ENCODE results near the gene L3MBTL4. TPM values are rescaled to one million over a fixed set of nuclear protein-coding genes. Genes with fewer than 3 reads are reported as not detected.

Gene L3MBTL4
- polyA plus RNA-seq, 1 of the 3 experiments (the other 2 are of a cell fraction) = 0.02 TPM

GRCh38 chr18:6289843-6290242 lies 124.9 kb downstream of the L3MBTL4 start:
- CTCF ChIA-PET = no interaction called here

More at GRCh38 chr18:6289843-6290242, 124.9 kb downstream of the L3MBTL4 start:
- no peaks in the 10 kb centered on the region for H3K9me3 ChIP-seq
- no peak overlapping the region for H3K27ac ChIP-seq (ENCODE audit: low read depth in 2 of 2, low read length in 1 of 2)
- H3K27me3 ChIP-seq (ENCODE audit: insufficient read depth) = no peaks in the 10 kb centered on the region
- no peaks in the 10 kb centered on the region for H3K4me1 ChIP-seq (ENCODE audit: control insufficient read depth in 1 of 2, insufficient read depth in 2 of 2, low read depth in 1 of 2, low read length in 1 of 2)
- no peak for DNase-seq
- H3K79me2 ChIP-seq (ENCODE audit: insufficient read depth) = no peaks in the 10 kb centered on the region
- H2AFZ ChIP-seq (ENCODE audit: low read depth) = no peak overlapping the region
- WGBS (ENCODE audit: low lambda C conversion rate) = 35% methylated on average over 4 of the region's 4 CpGs
- H3K4me2 ChIP-seq = no peak overlapping the region
- POLR2A ChIA-PET = no interaction called here
- no peaks in the 10 kb centered on the region for H3K9me2 ChIP-seq
- H3K4me3 ChIP-seq (ENCODE audit: low read depth in 2 of 2, low read length in 1 of 2) = no peak overlapping the region
- no peaks in the 10 kb centered on the region for H3F3A ChIP-seq (replicated peaks; ENCODE audit: insufficient read depth)
- TF ChIP-seq REST (IDR thresholded peaks at IDR 0.05; ENCODE audit: low read depth, low read length) = no peak
- no peak for TF ChIP-seq TAF1 (IDR thresholded peaks at IDR 0.05; ENCODE audit: borderline replicate concordance, low read depth, low read length)
- TF ChIP-seq ELF1 (IDR thresholded peaks at IDR 0.05) = no peak
- no peak for TF ChIP-seq GATA2 (CRISPR knock-in tag; IDR thresholded peaks at IDR 0.05)
- no peak for TF ChIP-seq SIN3A (IDR thresholded peaks at IDR 0.05; ENCODE audit: borderline replicate concordance, low read depth, low read length)
- no peak for TF ChIP-seq SMC3 (IDR thresholded peaks at IDR 0.05; ENCODE audit: low read depth, low read length)
- TF ChIP-seq RAD21 (IDR thresholded peaks at IDR 0.05; ENCODE audit: low read length) = no peak
- no peak for TF ChIP-seq NFIC (IDR thresholded peaks at IDR 0.05; ENCODE audit: borderline replicate concordance)
- no peak for TF ChIP-seq USF2 (IDR thresholded peaks at IDR 0.05; ENCODE audit: borderline replicate concordance, low read depth, low read length)
- TF ChIP-seq GABPA (IDR thresholded peaks at IDR 0.05; ENCODE audit: low read depth) = no peak
- no peak for TF ChIP-seq FOXJ3 (CRISPR knock-in tag; IDR thresholded peaks at IDR 0.05)
- TF ChIP-seq USF1 (IDR thresholded peaks at IDR 0.05; ENCODE audit: borderline replicate concordance, low read depth) = no peak
- no peak for TF ChIP-seq MXI1 (IDR thresholded peaks at IDR 0.05; ENCODE audit: low read depth, low read length)
- H3K36me3 ChIP-seq (replicated peaks in 1 of 2; ENCODE audit: control insufficient read depth in 1 of 2, insufficient read depth in 2 of 2, low read length in 1 of 2) = no peaks in the 10 kb centered on the region
- no peak overlapping the region for H3K9ac ChIP-seq
- H4K20me1 ChIP-seq (ENCODE audit: insufficient read depth) = no peaks in the 10 kb centered on the region

Measured in SK-N-SH (cell line).